Measurements from ENCODE around the gene HSPA4L.
A peak's percentile ranks its signal among the peaks of the same experiment; 100 is the strongest.

The HSPA4L gene

DNA sequence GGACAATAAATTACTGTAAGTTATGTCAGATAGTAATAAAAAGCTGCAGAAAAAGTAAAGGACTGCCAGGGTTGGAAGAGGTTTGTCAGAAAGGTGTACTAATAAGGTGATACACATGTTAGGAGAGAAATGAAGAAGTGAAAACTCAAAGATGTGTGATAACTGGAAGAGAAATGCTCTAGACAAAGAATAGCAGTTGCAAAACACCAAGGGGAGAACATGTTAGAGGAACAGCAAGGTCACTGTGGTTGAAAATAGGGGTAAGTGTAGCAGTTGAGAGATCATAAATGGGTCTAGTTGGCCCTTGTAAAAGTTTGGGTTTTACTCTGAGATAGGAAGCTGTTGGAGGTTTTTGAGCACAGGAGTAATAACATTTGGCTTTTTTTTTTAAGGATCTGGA, 46.9 kb downstream of the HSPA4L start:
- no peaks in the 10 kb centered on the region for H3K9me3 Mint-ChIP-seq
- peak; percentile 80 for ATAC-seq
- no peak overlapping the region for H3K4me3 Mint-ChIP-seq
- no peaks in the 10 kb centered on the region for H3K36me3 Mint-ChIP-seq
- H3K27ac Mint-ChIP-seq: no peak overlapping the region
- no peaks in the 10 kb centered on the region for H3K27me3 Mint-ChIP-seq
- peaks cover 18% of the 10 kb centered on the region for H3K4me1 Mint-ChIP-seq

DNA sequence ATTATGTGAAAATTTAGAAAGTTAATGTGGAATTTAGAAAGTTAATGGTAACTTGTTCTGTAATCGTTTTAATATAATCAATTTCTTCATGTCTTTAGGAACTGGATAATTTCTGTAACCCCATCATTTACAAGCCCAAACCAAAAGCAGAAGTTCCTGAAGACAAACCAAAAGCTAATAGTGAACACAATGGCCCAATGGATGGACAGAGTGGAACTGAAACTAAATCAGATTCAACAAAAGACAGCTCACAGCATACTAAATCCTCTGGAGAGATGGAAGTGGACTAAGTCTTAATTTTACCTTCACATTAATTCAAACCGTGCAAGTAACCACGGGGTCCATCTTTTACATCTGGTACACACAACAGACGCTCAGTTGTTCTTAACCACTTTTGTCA, 50.5 kb downstream of the HSPA4L start:
- Mint-ChIP-seq H3K36me3 (no peaks in the 10 kb centered on the region), H3K27me3 (no peaks in the 10 kb centered on the region), H3K4me3 (no peak overlapping the region), H3K27ac (no peak overlapping the region), H3K9me3 (no peaks in the 10 kb centered on the region), H3K4me1 (peaks cover 18% of the 10 kb centered on the region)
- ATAC-seq: peak; percentile 82

DNA sequence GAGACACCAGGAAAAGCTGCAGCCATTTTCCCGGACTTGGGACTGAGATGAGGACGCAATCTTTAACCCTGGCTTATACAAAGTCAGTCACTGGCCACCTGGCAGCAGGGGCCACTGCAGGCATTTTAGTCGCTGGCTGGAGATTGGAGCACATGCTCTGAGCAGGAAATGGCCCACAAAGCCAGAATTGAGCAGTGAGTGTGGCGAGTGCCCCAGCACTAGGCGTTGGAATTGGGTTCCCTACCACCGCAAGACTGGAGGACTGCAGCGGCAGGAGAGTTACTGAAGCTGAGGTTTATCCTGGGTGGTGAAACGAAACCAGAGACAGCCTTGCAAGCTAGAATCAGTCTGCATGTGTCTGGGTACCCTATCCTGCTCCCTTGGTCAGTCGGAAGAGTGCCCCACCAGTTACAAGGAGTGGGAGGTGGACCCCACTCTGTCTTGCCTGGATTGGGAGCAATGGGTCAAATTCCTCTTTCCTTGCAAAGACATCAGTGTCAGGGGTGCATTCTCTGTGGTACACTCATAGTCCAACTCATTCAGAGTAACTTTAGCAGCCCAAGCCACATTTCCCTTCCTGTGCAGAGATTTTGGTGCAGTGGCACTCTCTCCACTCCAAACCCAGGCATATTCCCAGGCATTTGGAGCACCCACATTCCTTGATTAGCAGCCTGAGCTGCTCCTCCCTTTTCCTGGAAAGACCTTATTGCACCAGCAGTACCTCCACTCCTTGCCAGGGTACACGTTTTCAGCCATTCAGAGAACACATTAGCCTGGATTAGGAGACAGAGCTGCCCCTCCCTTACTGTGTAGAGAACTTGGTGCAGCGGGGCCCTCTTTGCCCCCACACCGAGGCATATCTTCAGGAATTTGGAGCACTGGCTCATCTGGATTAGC, 61.8 kb downstream of the HSPA4L start:
- H3K4me1 Mint-ChIP-seq: no peaks in the 10 kb centered on the region
- no peak for ATAC-seq
- peaks cover 54% of the 10 kb centered on the region for H3K36me3 Mint-ChIP-seq
- H3K4me3 Mint-ChIP-seq: no peak overlapping the region
- peaks cover 24% of the 10 kb centered on the region for H3K9me3 Mint-ChIP-seq
- no peaks in the 10 kb centered on the region for H3K27me3 Mint-ChIP-seq
- no peak overlapping the region for H3K27ac Mint-ChIP-seq

DNA sequence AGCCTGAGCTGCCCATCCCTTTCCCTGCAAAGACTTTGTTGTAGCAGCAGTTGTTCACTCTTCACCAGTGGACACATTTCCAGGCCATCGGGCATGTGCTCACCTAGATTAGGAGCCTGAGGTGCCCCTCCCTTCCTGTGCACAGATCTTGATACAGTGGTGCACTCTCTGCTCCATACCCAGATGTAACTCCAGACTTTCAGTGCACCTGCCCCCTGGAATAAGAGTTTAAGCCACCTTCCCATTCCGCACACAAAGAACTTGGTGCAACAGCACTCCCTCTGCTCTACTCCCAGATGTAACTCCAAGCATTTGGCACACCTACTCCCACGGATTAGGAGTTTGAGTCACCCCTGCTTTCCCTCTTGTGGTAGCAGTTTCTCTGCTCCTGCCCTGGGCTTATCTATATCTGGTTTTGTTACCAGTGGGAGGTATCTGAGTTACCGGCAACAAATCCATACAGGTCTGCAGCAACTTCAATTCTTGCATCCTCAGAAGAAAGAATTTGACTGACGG, 62.5 kb downstream of the HSPA4L start:
- Mint-ChIP-seq H3K4me1 (no peaks in the 10 kb centered on the region), H3K27ac (no peak overlapping the region), H3K9me3 (peaks cover 28% of the 10 kb centered on the region), H3K4me3 (no peak overlapping the region), H3K27me3 (no peaks in the 10 kb centered on the region), H3K36me3 (peaks cover 61% of the 10 kb centered on the region)
- ATAC-seq: no peak

DNA sequence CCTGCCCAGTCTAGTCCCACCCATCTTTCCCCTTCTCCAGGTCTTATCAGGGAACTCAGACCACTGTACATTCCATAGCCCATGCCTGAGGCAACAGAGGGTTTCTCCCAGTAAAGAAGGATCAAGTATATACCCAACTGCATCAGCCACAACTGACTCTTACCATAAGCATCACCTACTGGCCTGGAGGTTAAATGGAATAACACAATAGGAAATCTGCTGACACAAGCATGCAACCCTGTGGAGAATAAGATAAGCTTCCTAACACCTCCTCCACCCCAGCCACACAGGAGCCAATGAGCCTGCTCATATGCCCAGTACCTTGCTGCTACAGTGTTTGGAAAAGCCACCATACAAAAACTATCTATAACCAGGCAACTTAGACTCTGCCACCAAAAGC, 63.9 kb downstream of the HSPA4L start:
- H3K4me1 Mint-ChIP-seq: no peaks in the 10 kb centered on the region
- H3K36me3 Mint-ChIP-seq: peaks cover 75% of the 10 kb centered on the region
- no peak overlapping the region for H3K4me3 Mint-ChIP-seq
- peaks cover 37% of the 10 kb centered on the region for H3K9me3 Mint-ChIP-seq
- no peak for ATAC-seq
- H3K27ac Mint-ChIP-seq: no peak overlapping the region
- no peaks in the 10 kb centered on the region for H3K27me3 Mint-ChIP-seq

DNA sequence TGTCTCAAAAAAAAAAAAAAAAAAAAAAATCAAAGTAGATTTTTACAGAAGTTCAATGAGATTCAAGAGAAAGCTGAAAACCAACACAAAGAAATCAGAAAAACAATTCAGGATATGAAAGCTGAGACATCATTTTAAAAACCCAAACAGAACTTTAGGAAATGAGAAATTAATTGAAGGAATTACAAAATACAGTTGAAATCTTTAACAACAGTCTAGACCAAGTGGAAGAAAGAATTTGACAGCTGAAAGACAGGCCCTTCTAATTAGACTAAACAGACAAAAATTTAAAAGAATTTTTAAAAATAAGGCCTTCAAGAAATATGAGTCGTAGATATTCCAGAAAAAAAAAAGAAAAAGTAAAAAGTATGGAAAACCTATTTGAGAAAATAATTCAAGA, 64.6 kb downstream of the HSPA4L start:
- Mint-ChIP-seq H3K4me1 (no peaks in the 10 kb centered on the region), H3K4me3 (no peak overlapping the region), H3K9me3 (peaks cover 37% of the 10 kb centered on the region), H3K36me3 (peaks cover 82% of the 10 kb centered on the region), H3K27ac (no peak overlapping the region), H3K27me3 (no peaks in the 10 kb centered on the region)
- no peak for ATAC-seq

DNA sequence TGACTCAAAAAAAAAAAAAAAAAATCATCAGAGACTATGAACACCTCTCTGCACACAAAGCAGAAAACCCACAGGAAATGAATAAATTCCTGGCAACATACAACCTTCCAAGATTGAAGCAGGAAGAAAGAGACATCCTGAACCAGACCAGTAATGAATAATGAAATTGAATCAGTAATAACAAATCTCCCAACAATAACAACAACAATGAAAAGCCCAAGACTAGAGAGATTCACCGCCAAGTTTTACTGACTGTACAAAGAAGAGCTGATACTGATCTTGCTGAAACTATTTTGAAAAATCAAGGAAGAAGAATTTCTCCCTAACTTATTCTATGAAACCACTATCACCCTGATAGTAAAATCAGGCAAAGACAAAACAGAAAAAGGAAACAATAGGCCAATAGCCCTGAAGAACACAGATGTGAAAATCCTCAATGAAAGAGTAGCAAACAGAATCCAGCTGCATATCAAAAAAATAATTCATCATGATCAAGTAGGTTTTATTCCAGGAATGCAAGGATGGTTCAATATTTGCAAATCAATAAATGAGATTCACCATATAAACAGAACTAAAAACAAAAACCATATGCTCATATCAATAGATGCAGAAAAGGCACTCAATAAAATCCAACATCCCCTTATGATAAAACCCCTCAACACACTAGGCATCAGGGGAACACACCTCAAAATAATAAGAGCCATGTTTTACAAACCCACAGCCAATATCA, 67.5 kb downstream of the HSPA4L start:
- Mint-ChIP-seq H3K36me3 (peaks cover 82% of the 10 kb centered on the region), H3K27me3 (no peaks in the 10 kb centered on the region), H3K4me3 (no peak overlapping the region), H3K4me1 (no peaks in the 10 kb centered on the region), H3K27ac (no peak overlapping the region), H3K9me3 (peaks cover 46% of the 10 kb centered on the region)
- no peak for ATAC-seq

DNA sequence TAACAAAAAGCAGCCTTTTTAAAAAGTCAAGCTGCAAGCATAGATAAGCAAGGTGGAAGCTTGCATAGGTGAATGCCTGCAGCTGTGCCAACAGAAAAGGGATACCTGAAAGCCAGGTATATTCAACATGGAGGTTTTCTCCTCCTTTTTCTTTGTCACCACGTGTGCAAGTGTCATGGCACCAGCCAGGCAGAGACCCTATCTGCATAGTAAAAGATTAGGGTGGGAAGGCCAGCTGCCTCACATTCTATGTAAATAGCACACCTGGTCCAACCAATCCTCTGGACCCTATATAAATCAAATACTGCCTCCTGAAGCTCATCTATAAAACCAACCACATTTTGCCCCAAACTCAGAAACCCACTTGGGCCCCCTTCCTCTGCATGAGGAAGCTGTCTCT, 70.5 kb downstream of the HSPA4L start:
- H3K9me3 Mint-ChIP-seq: peaks cover 32% of the 10 kb centered on the region
- ATAC-seq: no peak
- H3K27ac Mint-ChIP-seq: no peak overlapping the region
- H3K27me3 Mint-ChIP-seq: no peaks in the 10 kb centered on the region
- H3K4me1 Mint-ChIP-seq: peaks cover 20% of the 10 kb centered on the region
- no peak overlapping the region for H3K4me3 Mint-ChIP-seq
- H3K36me3 Mint-ChIP-seq: peaks cover 62% of the 10 kb centered on the region

DNA sequence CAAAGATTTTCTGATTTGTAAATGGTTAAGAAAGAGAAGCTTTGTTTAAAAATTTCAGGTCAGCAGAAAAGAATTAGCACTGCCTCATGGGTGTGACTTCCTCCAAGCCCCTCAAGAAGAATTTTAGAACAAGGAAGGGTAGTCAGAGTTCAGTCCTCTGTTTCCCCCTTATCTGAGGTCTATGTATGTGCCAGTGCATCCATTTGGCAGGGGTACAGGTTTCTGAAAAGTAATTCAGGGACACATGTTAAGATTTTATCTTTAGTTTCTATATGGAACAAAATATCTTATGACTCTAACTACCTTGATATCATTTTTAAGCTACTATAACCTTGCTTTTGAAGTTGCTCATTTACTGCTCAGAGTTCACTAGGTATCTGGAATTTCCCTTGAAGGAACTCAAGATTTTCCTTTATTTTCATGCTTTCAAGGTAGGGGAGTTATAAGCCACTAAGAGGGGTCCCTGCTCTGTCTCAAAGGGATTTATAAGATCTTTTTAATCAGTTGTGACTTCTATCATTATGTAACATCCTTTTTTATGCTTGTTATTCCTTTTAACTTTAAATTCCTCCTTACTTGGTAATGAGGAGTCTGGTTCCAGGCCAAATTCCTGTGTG, 74.2 kb downstream of the HSPA4L start:
- no peak for ATAC-seq

DNA sequence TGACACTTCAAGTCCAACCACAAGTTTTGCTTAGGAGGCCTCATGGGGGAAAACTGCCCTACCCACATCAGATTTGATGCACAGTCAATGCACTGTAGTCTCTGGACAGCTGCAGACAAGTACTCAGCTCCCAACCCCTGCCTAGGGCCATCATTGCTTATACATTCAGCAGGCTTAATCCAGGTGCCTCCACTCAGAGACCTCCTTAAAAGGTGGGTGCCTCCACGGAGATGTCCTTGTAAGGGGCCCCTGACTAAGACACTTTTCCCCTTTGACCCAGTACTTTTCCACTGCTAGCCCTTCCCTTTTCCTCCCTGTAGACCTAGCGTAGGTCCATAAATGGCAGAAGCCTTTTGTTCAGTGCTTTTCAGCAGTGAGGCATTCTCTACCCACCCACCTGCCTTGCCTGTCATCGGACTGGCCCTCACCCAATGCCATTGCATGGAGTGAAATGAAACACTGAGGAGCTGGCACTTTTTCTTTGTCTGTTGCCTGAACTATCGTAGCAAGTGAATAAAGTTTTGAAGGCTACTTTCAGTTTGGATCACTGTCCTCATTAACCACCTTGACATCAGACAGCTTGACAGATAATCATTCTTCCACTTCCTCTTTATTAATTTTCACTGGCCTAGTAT, 74.8 kb downstream of the HSPA4L start:
- H3K36me3 Mint-ChIP-seq: peaks cover 41% of the 10 kb centered on the region
- H3K9me3 Mint-ChIP-seq: peaks cover 15% of the 10 kb centered on the region
- H3K4me3 Mint-ChIP-seq: peak overlapping the region; percentile 73
- peaks cover 28% of the 10 kb centered on the region for H3K4me1 Mint-ChIP-seq
- H3K27ac Mint-ChIP-seq: peak overlapping the region; percentile 55
- no peaks in the 10 kb centered on the region for H3K27me3 Mint-ChIP-seq
- peak; percentile 73 for ATAC-seq

More for the DNA sequence above, 74.2 kb downstream of the HSPA4L start:
- H3K9me3 Mint-ChIP-seq: peaks cover 15% of the 10 kb centered on the region
- H3K36me3 Mint-ChIP-seq: peaks cover 47% of the 10 kb centered on the region
- H3K4me1 Mint-ChIP-seq: peaks cover 28% of the 10 kb centered on the region
- H3K27ac Mint-ChIP-seq: no peak overlapping the region
- no peak overlapping the region for H3K4me3 Mint-ChIP-seq
- H3K27me3 Mint-ChIP-seq: no peaks in the 10 kb centered on the region

DNA sequence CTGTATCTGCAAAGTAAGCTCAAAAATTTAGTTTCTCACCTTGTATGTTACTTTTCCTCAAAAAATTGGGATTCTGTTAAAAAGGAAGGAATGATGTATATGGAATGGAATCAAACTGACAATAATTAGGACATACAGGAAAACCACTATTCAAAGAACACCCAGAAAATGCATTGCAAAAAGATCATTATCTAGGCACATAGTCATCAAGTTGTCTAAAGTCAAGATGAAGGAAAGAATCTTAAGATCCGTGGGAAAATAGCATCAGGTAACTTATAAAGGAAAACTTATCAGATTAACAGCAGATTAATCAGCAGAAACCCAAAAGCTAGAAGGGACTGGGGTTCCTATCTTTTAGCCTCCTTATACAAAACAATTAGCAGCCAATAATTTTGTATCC, 75.5 kb downstream of the HSPA4L start:
- no peak overlapping the region for H3K27ac Mint-ChIP-seq

DNA sequence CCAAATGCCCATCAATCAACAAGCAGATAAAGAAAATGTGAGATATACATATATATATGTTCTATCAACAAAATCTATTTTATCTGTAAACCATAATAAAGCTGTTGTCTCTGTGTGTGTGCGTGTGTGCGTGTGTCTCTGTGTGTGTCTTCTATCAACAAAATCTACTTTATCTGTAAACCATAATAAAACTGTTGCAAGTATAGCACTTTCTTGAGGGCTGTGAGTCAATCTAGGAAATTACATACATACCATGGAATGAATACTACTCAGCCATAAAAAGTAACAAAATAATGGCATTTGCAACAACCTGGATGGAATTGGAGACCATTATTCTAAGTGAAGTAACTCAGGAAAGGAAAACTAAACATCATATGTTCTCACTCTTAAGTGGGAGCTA, 86.1 kb downstream of the HSPA4L start:
- Mint-ChIP-seq H3K27me3 (no peaks in the 10 kb centered on the region), H3K9me3 (no peaks in the 10 kb centered on the region), H3K4me3 (no peak overlapping the region), H3K4me1 (no peaks in the 10 kb centered on the region), H3K36me3 (no peaks in the 10 kb centered on the region), H3K27ac (no peak overlapping the region)
- no peak for ATAC-seq

More for the DNA sequence above, 75.5 kb downstream of the HSPA4L start:
- peaks cover 28% of the 10 kb centered on the region for H3K4me1 Mint-ChIP-seq
- peaks cover 46% of the 10 kb centered on the region for H3K36me3 Mint-ChIP-seq
- H3K4me3 Mint-ChIP-seq: no peak overlapping the region
- H3K27me3 Mint-ChIP-seq: no peaks in the 10 kb centered on the region
- ATAC-seq: no peak
- H3K9me3 Mint-ChIP-seq: peaks cover 15% of the 10 kb centered on the region

DNA sequence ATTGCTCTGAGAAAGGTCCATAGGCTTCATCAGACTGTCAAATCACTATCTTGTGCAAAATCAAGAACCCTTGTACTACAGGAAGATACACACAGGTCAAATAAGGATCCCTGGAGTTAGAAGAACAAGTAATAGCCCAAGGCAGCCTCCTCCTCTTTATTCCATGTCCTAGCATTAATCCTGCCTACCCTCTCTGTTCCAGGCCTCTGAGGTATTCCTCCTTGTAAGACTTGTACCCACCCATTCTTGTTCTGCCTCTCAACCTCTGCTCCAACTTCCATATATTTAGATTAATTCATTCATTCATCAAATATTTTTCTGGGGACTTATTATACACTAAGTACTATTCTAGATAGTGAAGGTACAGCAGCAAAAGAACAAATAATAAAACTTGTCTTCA, 88.2 kb downstream of the HSPA4L start:
- ATAC-seq: no peak
- Mint-ChIP-seq H3K4me3 (no peak overlapping the region), H3K36me3 (peaks cover 8% of the 10 kb centered on the region)

DNA sequence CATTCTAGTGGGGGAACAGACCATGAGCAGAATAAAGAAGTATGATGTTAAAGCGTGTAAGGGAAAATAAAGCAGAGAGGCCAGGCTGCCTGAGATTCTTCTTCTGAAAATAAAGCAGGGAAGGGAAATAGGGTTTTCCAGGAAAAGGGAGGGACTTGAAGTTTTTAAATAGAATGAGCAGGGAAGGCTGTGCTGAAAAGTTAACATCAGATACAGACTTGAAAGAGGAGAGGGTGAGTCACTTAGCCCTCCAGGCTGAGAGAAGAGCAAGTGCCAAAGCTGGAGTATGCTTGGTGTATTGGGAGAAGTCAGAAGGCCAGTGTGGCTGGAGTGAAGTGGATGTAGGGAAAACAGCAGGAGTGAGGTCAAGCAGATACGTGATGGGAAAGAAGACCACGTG, 88.6 kb downstream of the HSPA4L start:
- no peak for ATAC-seq
- Mint-ChIP-seq H3K4me3 (no peak overlapping the region), H3K9me3 (no peaks in the 10 kb centered on the region), H3K4me1 (no peaks in the 10 kb centered on the region), H3K27me3 (no peaks in the 10 kb centered on the region), H3K36me3 (peaks cover 12% of the 10 kb centered on the region), H3K27ac (no peak overlapping the region)

More for the DNA sequence above, 88.2 kb downstream of the HSPA4L start:
- Mint-ChIP-seq H3K27ac (no peak overlapping the region), H3K9me3 (no peaks in the 10 kb centered on the region), H3K4me1 (no peaks in the 10 kb centered on the region), H3K27me3 (no peaks in the 10 kb centered on the region)

DNA sequence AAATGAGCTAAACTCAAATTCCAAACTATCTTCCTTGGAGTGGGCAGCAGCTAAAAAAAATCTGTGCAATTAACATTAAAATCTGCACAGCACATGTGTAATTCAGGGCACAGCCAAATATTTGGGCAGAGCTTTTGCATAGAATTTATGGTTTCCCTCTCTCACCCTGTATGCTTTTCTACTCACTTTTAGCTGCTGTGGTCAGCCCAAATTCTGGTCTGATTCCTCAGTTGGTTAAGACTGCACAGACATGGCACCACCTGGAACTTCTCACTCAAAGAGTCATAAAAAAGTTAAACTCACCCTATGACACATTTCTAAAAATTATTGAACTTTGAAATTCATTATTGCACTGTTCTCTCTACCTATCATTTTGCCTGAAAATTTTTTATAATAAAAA, 93.7 kb downstream of the HSPA4L start:
- ATAC-seq: no peak
- no peak overlapping the region for H3K4me3 Mint-ChIP-seq
- H3K27ac Mint-ChIP-seq: no peak overlapping the region
- H3K9me3 Mint-ChIP-seq: no peaks in the 10 kb centered on the region
- H3K4me1 Mint-ChIP-seq: peaks cover 6% of the 10 kb centered on the region
- H3K27me3 Mint-ChIP-seq: no peaks in the 10 kb centered on the region
- peaks cover 12% of the 10 kb centered on the region for H3K36me3 Mint-ChIP-seq

Data from stimulated activated memory B cell treated with anti-CD40 and anti-IgM and Interleukin-4, amounts not matched to agents 10 μg/mL and 1 μg/mL and 100 μg/mL, for 72 hours (primary cell).